Cardiac fibroblast (primary cell): ENCODE results near the gene EPS8L2.
A peak's percentile ranks its signal among the peaks of the same experiment; 100 is the strongest.

Experiments
- DNase-seq, 2 donors: peaks; one replicate each; pipeline versions ENCODE4 v3.0.0 to v3.0.0-alpha.2; 2010; ENCODE audit warnings: low read depth in 2 of 2
- H3K4me3 ChIP-seq, 2 donors: replicated peaks in 1 of 2; 1 replicate in 1 of 2; 2 replicates in 1 of 2; pipeline ENCODE4 v1.5.1; 2011; ENCODE audit warnings: low read depth in 2 of 2, low read length in 2 of 2, mild to moderate bottlenecking in 2 of 2, moderate library complexity in 1 of 2
- CTCF ChIP-seq: IDR thresholded peaks from one replicate; pipeline ENCODE4 v1.5.1; 2011; ENCODE audit warnings: low read depth, mild to moderate bottlenecking, low read length, inconsistent platforms

EPS8L2 gene

GRCh38 chr11:660681-661444 is 45.2 kb upstream of the EPS8L2 start:
- DNase-seq = no peak
- H3K4me3 ChIP-seq = no peak overlapping the region
- no peak for TF ChIP-seq CTCF

GRCh38 chr11:662689-663274 is 43.2 kb upstream of the EPS8L2 start:
- peak; percentile 77 for TF ChIP-seq CTCF
- DNase-seq = peak; percentile 68 to 74
- no peak overlapping the region for H3K4me3 ChIP-seq

GRCh38 chr11:665062-665703 is 40.8 kb upstream of the EPS8L2 start:
- no peak for TF ChIP-seq CTCF
- peak in 1 of 2 donors; percentile 28 for DNase-seq
- H3K4me3 ChIP-seq = no peak overlapping the region

GRCh38 chr11:665704-666281 is 40.2 kb upstream of the EPS8L2 start:
- DNase-seq = peak; percentile 40 to 43
- H3K4me3 ChIP-seq = no peak overlapping the region
- TF ChIP-seq CTCF = no peak

- no peak for TF ChIP-seq CTCF
- no peak for DNase-seq
- H3K4me3 ChIP-seq = no peak overlapping the region
These were observed 32.2 kb upstream of the EPS8L2 start for GRCh38 chr11:673866-674265.

GRCh38 chr11:674406-674805 is 31.6 kb upstream of the EPS8L2 start:
- DNase-seq = no peak
- TF ChIP-seq CTCF = no peak

More at GRCh38 chr11:674406-674805, 31.6 kb upstream of the EPS8L2 start:
- no peak overlapping the region for H3K4me3 ChIP-seq
